GM18873 (cell line): Measurements from ENCODE around the gene S100A6.
"Not testable (repeated sequence)": the region's sequence is repeated elsewhere in the genome, so short reads cannot be mapped to it uniquely, and the experiment has no call there.

Source experiments
- ATAC-seq: cut with Tn5 transposase; IDR thresholded peaks from one replicate; pipeline ENCODE4 v1.9.1; 2021; ENCODE audit warnings: mild to moderate bottlenecking, moderate library complexity, moderate number of reproducible peaks; ENCODE audit not compliant: unreplicated experiment, low FRiP score

Gene S100A6

DNA sequence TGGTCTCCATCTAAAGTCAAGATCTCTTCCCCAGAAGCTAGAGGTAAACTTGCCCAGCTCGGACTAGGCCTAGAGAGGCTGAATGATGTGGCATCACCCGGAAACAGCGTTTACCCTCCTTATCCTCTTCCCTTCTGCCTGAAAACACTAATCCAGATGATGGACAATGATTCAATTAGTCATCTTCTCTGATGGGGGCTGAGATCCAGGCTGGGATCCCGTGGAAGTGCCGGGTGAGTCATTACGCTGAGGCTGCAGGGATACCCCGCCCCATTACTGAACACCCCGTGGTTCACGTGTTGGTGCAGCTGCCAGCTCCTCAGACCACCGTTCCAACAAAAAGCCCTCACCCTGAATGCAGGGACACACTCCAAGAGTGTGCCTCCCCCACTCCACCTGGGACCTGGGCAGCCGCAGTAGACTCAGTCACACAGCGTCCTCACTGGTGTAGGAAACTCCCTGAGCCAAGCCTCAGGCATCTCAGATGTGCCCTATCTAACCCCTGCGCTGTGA lies 2.0 kb downstream of the S100A6 start:
- no peak for ATAC-seq

DNA sequence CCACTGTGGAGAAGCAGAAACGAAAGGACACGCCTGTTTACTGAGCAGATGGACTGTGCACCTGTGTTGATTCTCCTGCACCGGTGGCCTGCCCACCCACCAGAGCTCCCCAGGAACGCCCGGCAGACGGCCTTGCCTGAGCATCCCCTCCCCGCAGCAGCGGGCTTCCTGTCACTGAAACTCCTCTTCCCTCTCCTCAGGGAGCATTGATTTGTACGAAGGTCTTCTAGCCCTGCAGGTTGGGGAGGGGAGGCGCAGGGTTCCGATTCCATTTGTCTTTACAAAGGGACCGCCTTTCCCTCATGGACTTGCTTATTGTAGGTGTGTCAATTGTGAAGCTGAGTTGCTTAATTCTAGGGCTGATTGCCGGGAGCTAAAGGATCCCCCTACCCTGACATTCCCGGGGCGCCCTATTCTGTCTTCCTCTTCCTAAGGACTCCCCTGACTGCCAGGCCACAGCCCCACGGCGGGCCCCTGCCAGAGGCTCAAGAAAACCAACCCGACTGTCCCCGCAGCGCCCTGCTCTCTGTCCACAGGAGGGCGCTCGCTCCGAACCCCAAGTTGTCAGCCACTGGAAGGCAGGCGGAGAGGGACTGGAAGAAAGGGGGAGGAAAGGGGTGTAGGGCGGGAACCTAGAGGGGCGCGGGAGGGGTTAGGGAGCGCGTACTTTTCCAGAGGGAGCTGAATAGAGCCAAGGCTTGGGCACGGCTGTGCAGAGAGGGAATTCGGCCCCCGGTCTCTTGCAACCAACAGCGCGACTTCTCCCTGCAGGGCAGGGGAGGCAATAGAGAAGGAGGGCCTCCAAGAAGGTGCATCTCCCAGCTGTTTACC lies 2.8 kb downstream of the S100A6 start:
- ATAC-seq, result no peak

DNA sequence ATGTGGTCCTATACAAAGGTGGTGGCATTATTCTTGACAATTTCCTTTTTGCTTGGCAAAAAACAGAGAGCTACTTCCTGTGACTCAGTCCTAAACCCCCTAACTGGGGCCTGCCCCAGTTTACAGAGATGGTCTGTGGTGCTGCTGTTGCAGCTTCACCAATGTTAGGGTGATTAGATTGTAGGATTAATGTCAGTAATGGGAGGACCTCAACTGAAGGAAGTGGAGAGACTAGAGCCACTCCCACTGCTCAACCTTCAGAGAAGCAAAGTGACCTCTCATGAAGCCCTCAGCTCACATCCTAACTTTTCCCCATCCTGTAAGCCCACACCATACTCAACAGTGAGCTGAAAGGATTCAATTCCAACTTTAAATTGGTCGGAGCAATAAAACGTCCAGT lies 3.6 kb downstream of the S100A6 start:
- ATAC-seq, result no peak

DNA sequence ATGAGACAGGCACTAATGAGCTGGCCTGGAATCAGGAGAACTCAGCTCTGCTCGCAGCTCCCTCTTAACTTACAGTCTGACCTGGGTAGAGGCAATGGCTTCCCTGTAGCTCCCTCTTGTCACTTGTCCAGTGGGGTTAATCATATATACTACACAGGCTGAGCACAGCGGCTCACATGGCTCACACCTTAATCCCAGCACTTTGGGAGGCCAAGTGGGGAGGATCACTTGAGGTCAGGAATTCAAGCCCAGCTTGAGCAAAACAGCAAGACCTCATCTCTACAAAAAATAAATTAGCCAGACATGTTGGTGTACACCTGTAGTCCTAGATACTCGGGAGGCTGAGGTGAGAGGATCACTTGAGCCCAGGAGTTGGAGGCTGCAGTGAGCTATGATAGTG lies 4.2 kb downstream of the S100A6 start:
- ATAC-seq, result no peak

DNA sequence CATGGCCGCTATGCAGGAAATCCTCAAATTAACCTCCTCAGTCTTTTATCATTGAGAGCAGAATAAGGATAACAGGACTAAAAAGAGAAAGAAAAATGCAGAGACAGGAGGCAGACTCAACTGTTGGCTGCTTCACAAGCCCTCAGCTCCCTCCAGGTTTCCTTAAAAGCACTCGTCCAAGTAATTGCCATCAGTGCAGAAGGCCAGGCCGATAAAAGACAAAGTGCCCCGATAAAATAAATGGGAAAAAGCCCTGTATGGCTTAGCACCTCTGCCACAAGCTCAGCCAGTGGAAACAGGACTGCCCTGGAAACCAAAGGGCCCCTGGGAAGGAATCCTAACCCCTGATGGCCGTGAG lies 8.1 kb downstream of the S100A6 start:
- ATAC-seq, result no peak

DNA sequence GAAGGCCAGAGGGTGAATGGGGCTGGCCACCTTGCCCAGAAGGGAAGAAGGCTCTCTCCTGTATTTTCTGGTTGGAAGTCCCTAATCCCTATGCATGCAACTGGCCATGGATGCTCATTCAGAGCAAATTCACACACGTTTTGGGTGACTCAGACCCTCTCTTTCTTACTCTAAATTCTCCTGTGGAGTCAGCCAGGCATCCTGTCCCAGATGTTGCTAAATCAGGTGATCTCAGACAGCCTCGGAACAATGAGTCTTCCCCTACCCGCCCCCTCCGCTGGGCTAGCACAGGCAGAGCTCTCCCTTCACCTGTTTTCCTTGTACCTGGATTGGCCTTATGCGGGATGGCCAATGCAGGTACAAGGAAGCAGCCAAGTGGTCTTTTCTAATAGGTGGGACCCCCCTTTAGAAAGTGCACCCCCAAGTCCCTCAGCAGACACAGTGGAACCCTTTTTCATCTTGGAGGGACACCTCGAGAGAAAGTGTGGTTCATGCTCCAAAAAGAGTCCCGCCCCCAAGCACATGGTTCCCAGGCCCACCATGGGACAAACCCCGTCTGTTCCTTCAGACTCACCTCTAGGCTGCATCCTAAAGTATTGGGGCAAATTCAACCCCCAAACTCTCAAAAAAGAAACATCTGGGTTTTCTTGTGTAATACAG lies 8.6 kb downstream of the S100A6 start:
- ATAC-seq, result no peak

DNA sequence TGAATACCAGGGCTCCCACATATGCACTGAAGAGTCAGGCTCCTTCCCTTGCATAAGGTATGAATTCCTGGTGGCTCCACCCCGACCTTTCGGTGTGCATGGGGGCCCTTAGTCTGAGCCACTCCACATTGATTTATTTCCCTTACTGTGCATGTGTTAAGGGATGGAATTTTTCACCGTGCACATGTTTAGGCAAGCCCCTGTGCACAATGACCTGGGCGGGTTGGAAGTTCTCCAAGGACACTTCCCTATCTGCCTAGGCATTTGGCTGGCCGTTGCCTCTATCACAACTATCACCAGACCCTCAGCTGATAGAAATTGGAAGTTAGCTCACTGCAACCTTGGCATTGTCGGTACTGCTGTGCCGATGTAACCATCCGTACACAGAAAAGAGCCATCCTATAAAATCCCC lies 9.7 kb downstream of the S100A6 start:
- no peak for ATAC-seq

DNA sequence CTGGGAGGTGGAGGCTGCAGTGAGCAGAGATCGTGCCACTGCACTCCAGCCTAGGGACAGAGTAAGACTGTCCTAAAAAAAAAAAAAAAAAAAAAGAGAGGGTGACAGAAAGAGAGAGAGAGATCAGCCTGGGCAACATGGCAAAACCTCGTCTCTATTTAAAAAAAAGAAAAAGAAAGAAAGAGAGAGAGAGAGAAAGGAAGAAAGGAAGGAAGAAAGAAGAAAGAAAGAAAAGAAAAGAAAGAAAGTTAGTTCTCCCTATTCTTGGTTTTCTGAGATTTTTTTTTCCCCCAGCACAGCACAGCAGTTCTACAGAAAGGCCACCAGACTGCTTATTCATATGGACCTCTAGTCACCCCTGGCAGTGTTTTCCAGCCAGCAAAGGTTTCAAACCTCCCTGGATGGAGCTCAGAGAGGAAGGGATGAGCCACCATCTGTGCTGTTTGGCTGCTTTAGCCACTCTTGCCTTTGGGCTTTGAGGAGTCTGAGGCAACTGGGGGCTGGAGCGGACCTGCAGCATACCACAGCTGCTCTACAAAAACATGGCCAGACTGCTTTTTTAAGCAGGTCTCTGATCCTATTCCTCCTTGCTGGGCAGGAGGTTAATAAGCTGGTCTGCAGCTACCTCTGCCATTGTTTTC lies 10.6 kb downstream of the S100A6 start:
- ATAC-seq, result no peak

DNA sequence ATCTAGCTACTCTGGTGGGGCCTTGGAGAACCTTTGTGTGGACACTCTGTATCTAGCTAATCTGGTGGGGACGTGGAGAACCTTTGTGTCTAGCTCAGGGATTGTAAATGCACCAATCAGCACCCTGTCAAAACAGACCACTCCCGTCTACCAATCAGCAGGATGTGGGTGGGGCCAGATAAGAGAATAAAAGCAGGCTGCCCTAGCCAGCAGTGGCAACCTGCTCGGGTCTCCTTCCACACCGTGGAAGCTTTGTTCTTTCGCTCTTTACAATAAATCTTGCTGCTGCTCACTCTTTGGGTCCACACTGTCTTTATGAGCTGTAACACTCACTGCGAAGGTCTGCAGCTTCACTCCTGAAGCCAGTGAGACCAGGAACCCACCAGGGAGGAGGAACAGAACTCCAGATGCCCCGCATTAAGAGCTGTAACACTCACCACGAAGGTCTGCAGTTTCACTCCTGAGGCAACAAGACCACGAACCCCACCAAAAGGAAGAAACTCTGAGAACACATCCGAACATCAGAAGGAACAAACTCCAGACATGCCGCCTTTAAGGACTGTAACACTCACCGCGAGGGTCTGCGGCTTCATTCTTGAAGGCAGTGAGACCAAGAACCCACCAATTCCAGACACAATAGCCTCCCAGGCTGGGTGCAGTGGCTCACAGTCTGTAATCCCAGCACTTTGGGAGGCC lies 13.3 kb downstream of the S100A6 start:
- ATAC-seq, result not testable (repeated sequence)

DNA sequence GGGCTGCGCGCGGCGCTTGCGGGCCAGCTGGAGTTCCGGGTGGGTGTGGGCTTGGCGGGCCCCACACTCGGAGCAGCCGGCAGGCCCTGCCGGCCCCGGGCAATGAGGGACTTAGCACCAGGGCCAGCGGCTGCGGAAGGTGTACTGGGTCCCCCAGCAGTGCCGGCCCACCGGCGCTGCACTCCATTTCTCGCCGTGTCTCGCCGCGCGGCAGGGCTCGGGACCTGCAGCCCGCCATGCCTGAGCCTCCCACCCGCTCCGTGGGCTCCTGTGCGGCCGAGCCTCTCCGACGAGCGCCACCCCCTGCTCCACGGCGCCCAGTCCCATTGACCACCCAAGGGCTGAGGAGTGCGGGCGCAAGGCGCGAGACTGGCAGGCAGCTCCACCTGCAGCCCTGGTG lies 14.0 kb downstream of the S100A6 start:
- not testable (repeated sequence) for ATAC-seq

DNA sequence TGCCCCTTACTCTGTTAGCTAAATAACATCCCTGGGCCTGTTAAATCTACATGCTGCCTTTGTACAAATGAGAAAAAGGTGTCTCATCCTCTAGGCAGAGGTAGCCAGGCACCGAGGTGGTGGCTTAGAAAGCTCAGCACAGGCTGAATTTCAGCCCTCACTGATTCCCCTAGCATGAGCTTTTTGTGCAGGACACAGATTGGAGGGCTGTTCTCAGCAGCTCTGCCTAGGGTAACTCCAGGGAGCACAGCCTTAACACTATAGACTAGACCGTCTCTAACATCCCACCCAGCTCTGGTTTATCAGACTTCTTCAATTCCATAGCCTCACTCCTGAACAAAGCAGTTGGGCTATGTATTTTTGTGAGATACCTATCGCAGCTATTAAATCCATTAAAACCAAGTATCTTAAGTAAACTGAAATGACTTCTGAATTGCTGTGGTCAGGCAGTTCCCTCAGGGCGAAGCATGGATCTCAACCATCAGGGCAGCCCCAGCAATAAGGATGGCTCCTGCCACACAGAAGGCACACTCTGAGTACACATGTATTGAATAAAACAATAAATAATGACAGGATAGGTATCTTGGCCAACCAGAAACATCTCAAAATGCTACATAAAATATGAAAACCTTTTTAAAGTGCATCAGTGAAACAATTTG lies 14.8 kb downstream of the S100A6 start:
- ATAC-seq, result no peak

DNA sequence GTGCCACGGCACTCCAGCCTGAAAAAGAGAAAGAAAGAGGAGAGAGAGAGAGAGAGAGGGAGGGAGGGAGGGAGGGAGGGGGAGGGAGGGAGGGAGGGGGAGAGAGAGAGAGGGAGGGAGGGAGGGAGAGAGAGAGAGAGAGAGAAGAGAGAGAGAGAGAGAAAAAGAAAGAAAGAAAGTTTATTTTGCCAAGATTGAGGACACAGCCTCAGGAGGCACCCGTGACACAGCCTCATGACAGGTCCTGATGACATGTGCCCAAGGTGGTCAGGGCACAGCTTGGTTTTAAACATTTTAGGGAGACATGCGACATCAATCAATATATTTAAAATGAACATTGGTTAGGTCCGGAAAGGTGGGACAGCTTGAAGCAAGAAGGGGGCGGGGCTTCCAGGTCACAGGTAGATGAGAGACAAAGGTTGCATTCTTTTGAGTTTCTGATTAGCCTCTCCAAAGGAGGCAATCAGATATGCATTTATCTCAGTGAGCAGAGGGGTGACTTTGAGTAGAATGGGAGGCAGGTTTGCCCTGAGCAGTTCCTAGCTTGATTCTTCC lies 15.6 kb downstream of the S100A6 start:
- ATAC-seq, result not testable (repeated sequence)

DNA sequence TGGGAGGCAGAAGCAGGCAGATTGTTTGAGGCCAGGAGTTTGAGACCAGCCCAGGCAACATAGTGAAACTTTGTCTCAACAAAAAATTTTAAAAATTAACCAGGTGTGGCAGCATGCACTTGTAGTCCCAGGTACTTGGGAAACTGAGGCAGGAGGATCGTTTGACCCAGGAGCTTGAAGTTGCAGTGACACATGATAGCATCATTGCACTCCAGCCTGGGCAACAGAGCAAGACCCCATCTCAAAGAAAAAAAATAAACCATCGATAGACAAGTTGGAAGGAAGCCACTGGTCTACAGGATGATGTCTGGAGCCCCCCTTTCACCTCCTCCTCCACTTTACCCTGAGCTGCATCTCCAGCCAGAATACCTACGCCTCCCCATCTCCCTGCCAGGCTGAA lies 16.5 kb downstream of the S100A6 start:
- ATAC-seq, result no peak

DNA sequence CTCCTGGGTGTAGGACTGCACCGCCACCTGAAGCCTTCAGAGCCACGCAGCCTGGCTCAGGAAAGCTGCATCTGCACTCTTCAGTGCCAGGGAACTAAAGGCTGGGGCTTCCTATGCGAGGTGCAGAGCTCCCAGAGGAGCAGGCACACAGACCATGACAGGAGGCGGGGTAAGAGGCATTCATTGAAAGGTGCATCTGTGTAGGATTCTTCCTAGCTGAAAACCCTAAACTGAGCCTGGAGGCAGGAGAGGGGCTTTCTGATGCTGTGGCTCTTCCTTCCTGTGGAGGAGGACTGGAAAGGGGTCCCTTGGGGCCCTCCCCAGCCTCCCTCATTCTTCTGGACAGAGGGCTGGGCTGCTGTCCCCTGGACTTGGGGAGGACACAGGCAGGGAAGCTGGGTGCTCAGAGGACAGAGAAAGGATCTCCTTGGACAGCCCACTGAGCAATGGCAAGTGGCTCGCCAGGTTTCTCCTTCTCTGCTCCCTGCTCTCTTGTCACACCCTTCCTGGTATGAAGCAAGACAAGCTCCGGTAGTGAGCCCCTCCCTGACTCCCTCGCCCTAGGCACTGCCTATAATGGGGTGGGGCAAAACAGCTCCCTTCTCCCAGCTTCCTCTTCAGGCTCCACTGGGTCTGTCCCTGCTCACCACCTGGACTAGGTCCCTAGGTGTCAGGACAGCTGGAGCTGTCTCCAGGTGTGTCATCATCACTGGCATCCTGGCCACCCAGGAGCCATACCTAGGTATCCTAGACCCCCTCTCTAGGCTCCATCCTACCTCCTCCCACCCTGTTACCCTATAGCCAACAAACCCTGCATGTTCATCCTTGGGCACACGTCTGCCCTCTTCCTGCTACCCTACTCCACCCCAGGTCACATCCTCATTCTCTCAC lies 20.0 kb downstream of the S100A6 start:
- no peak for ATAC-seq

DNA sequence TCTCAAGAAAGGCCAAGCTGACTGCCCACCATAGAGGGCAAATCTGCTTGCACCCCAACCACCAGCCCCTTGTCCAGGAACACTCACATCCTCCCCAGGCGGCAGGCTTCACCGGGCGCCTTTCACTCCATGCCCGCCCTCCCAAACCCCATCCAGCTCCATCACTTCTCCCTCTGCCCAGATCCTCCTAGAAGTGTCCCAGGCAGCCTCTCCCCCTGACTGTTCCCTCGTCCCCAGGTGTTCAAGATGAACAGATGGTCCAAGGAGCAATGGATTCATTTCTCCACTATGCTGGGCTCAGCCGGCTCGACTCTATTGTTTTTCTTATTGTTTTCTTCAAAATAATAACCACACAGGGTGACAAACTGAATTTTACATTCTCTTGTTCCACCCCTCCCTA lies 22.1 kb downstream of the S100A6 start:
- ATAC-seq, result no peak

DNA sequence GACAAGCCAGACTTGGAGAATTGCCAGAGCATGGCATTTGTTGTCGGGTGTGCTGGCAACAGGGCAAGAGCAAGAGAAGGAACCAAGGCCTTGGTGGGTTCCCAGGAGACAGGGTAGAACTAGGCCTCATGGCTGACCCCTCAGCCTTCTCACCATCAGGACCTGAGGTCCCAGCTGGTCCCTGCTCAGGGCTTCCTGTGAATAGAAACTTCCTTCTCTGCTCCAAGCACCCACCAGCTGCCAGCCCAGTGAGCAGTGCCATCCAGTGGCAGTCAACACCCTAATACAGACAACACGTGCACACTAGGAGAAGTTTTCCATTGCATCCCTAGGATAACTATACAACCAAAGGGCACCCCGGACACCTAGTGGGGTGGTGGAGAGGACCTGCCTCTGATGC lies 22.8 kb downstream of the S100A6 start:
- no peak for ATAC-seq

DNA sequence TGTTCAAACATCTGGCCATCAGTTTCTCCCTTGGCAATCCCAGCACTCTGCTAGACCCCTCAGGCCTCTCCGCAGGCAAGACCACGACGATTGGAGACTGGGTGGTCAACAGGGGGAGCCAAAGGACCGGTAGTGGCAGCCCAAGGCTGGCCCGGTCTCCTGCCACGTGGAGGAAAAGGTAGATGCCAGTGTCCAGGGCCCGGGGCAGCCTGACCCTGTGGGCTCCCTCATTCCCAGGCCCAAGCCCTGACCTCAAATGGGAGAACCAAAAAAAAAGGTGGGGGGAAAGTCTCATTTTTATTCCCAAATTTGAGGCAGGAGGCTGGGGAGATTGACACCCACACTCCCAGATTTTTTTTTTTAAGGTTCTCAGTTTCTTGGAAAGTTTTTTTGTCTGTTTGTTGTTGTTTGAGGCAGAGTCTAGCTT lies 24.8 kb downstream of the S100A6 start:
- ATAC-seq, result no peak

DNA sequence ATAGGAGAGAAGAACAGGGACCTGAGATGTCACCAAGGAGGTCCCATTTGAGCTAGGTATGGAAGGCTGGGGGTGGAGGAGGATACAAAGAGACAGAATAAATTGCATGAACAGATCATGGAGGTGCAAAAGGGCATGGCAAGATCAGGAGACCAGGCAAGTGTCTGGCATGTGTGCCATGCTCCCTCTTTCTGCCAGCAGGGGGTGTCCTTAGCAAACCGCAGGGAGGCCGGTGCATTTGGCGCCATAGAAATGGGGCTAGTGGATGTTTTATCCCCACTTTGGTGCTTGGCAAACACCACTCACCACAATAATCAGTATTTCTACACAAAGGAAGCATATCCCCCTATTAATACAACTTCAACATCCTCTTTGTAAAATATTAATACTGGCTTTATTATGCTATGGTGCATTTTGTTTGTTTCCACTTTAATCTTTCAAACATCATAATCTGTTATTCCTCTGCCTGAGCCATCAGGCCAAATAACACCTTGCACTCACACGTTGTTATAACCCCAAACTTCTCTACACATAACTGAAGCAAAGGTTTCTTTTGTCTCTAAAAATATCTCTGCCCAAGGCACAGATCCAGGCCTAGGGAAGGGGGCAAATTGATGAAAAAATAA lies 25.9 kb downstream of the S100A6 start:
- ATAC-seq, result no peak

DNA sequence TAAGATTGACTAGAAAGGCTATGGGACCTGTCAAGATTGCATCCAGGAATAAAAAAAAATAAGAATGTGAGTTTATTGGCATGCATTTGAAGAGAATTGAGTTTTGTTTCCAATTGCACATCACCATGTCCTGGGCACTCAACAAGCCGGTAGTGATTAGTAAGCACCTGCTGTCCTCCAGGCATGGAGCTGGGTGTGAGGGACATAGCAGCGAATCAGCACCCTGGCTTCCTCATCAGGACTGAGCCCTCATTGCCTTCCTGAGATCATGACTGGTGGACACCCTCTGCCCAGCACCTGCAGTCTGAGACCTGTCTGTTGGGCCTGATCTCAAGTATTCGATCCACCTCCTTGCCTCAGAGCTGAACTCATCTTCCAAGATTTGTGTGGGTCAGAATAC lies 26.8 kb downstream of the S100A6 start:
- no peak for ATAC-seq
